ENCODE results near the gene SLC5A9. TPM values are rescaled to one million over a fixed set of nuclear protein-coding genes. Genes with fewer than 3 reads are reported as not detected.

The SLC5A9 gene
- polyA plus RNA-seq, 1 experiment, result not detected

- DNase-seq (ENCODE audit: low read depth), result no peak
- ChIA-PET POLR2A (no interaction called here), CTCF (interaction anchor here (1.4 kb wide), 1 partner anchor 18 kb away, joined by 4 read pairs; no protein-coding TSS in a partner anchor)
- no peaks in the 10 kb centered on the region for H3K36me3 ChIP-seq (ENCODE audit: control insufficient read depth, insufficient read depth, low read length)
- TF ChIP-seq CTCF (IDR thresholded peaks at IDR 0.05; ENCODE audit: insufficient read depth, low read depth, low read length), result no peak
- H3K27me3 ChIP-seq (ENCODE audit: control insufficient read depth, insufficient read depth, low read length), result no peaks in the 10 kb centered on the region
- no peak overlapping the region for H3K4me3 ChIP-seq (ENCODE audit: low read depth, low read length)
Measured at GRCh38 chr1:48221657-48222056, 859 bp upstream of the SLC5A9 start.

GRCh38 chr1:48223366-48224240, 1.1 kb downstream of the SLC5A9 start:
- ChIA-PET POLR2A (no interaction called here), CTCF (interaction anchor here (1.4 kb wide), 1 partner anchor 16 kb away, joined by 3 read pairs; no protein-coding TSS in a partner anchor)
- TF ChIP-seq CTCF (IDR thresholded peaks at IDR 0.05; ENCODE audit: insufficient read depth, low read depth, low read length), result no peak
- Histone ChIP-seq H3K36me3 (ENCODE audit: control insufficient read depth, insufficient read depth, low read length) (no peaks in the 10 kb centered on the region), H3K4me3 (ENCODE audit: low read depth, low read length) (no peak overlapping the region), H3K27me3 (ENCODE audit: control insufficient read depth, insufficient read depth, low read length) (no peaks in the 10 kb centered on the region)
- DNase-seq (ENCODE audit: low read depth), result no peak

- ChIA-PET CTCF (interaction anchor here (1.0 kb wide), 1 partner anchor 21 kb away, joined by 3 read pairs; no protein-coding TSS in a partner anchor), POLR2A (no interaction called here)
- no peak overlapping the region for H3K4me3 ChIP-seq (ENCODE audit: low read depth, low read length)
- no peaks in the 10 kb centered on the region for H3K36me3 ChIP-seq (ENCODE audit: control insufficient read depth, insufficient read depth, low read length)
- H3K27me3 ChIP-seq (ENCODE audit: control insufficient read depth, insufficient read depth, low read length), result no peaks in the 10 kb centered on the region
- no peak for DNase-seq (ENCODE audit: low read depth)
- no peak for TF ChIP-seq CTCF (IDR thresholded peaks at IDR 0.05; ENCODE audit: insufficient read depth, low read depth, low read length)
Measured at GRCh38 chr1:48224791-48225190, 2.3 kb downstream of the SLC5A9 start.

- POLR2A ChIA-PET, result no interaction called here
- TF ChIP-seq CTCF (IDR thresholded peaks at IDR 0.05; ENCODE audit: insufficient read depth, low read depth, low read length), result no peak
Measured at GRCh38 chr1:48225579-48225978, 3.1 kb downstream of the SLC5A9 start.

GRCh38 chr1:48227165-48228013, 4.9 kb downstream of the SLC5A9 start:
- CTCF ChIA-PET, result no interaction called here
- Histone ChIP-seq H3K36me3 (ENCODE audit: control insufficient read depth, insufficient read depth, low read length) (no peaks in the 10 kb centered on the region), H3K27me3 (ENCODE audit: control insufficient read depth, insufficient read depth, low read length) (no peaks in the 10 kb centered on the region), H3K4me3 (ENCODE audit: low read depth, low read length) (no peak overlapping the region)
- no peak for DNase-seq (ENCODE audit: low read depth)
- no peak for TF ChIP-seq CTCF (IDR thresholded peaks at IDR 0.05; ENCODE audit: insufficient read depth, low read depth, low read length)
- POLR2A ChIA-PET, result no interaction called here

More at GRCh38 chr1:48225579-48225978, 3.1 kb downstream of the SLC5A9 start:
- Histone ChIP-seq H3K36me3 (ENCODE audit: control insufficient read depth, insufficient read depth, low read length) (no peaks in the 10 kb centered on the region), H3K27me3 (ENCODE audit: control insufficient read depth, insufficient read depth, low read length) (no peaks in the 10 kb centered on the region), H3K4me3 (ENCODE audit: low read depth, low read length) (no peak overlapping the region)
- no peak for DNase-seq (ENCODE audit: low read depth)
- CTCF ChIA-PET, result interaction anchor here (1.0 kb wide), 1 partner anchor 22 kb away, joined by 3 read pairs; no protein-coding TSS in a partner anchor
